H1 (cell line): ENCODE measurements around the gene S100A14. TPM values are rescaled to one million over a fixed set of nuclear protein-coding genes. Genes with fewer than 3 reads are reported as not detected.

ENCODE experiments used
- CTCF ChIA-PET: fragments of 300-600 bp; sonication (Branson Sonifier 250); formaldehyde crosslinking; loops from one replicate; lab custom pipeline; 2021; ENCODE audit not compliant: partially characterized antibody; lab: Charles Lee
- POLR2A ChIA-PET: fragments of 300-600 bp; sonication (Branson Sonifier 250); formaldehyde crosslinking; loops from one replicate; lab custom pipeline; 2021; ENCODE audit warnings: inconsistent platforms; ENCODE audit not compliant: partially characterized antibody; lab: Charles Lee
- DNase-seq, 2 experiments: peaks; one replicate each; pipeline versions ENCODE4 v3.0.0 to v3.0.0-alpha.2; 2010 to 2022; ENCODE audit warnings: low spot score in 2 of 2, low read depth in 1 of 2, mixed read lengths in 1 of 2
- FAIRE-seq: peaks from 2 replicates; lab custom pipeline; 2011; peaks lifted over from hg19 to GRCh38; lab: Jason Lieb, UNC
- H2AFZ ChIP-seq: 2 replicates; pipeline ENCODE4 v1.8.1; 2012; ENCODE audit warnings: low read length, inconsistent platforms
- H2AK5ac ChIP-seq: 2 replicates; pipeline ENCODE4 v1.6.1; 2013; ENCODE audit warnings: low read depth, low read length
- H2BK120ac ChIP-seq: replicated peaks from 2 replicates; pipeline ENCODE3; 2013; ENCODE audit warnings: low read depth, low read length, inconsistent platforms
- H2BK12ac ChIP-seq: 2 replicates; pipeline ENCODE4 v1.6.1; 2013; ENCODE audit warnings: low read depth, low read length
- H2BK15ac ChIP-seq: 2 replicates; pipeline ENCODE4 v1.6.1; 2013; ENCODE audit warnings: low read length
- H2BK20ac ChIP-seq: 2 replicates; pipeline ENCODE4 v1.6.1; 2013; ENCODE audit warnings: low read length
- H2BK5ac ChIP-seq: 2 replicates; pipeline ENCODE4 v1.6.1; 2013; ENCODE audit warnings: low read depth, low read length
- H3K14ac ChIP-seq: 2 replicates; pipeline ENCODE4 v1.6.1; 2013; ENCODE audit warnings: inconsistent platforms; ENCODE audit not compliant: insufficient read length
- H3K18ac ChIP-seq: 2 replicates; pipeline ENCODE4 v1.6.1; 2013; ENCODE audit warnings: low read length; ENCODE audit errors: extremely low read depth
- H3K23ac ChIP-seq: 2 replicates; pipeline ENCODE4 v1.6.1; 2013; ENCODE audit warnings: inconsistent platforms; ENCODE audit not compliant: insufficient read length
- H3K23me2 ChIP-seq: 2 replicates; pipeline ENCODE4 v1.6.1; 2013; ENCODE audit warnings: low read depth, low read length
- H3K27ac ChIP-seq: 2 replicates; pipeline ENCODE4 v1.6.1; 2011; ENCODE audit warnings: low read depth, low read length, inconsistent platforms
- H3K27me3 ChIP-seq, 4 experiments: replicated peaks in 1 of 4; 1 replicate in 1 of 4; 2 replicates in 3 of 4; pipeline versions ENCODE4 v1.6.1 to v1.8.1; 2011 to 2013; ENCODE audit warnings: low read length in 3 of 4, mild to moderate bottlenecking in 3 of 4, inconsistent platforms in 2 of 4, mixed read lengths in 2 of 4, moderate library complexity in 1 of 4; ENCODE audit not compliant: control insufficient read depth in 3 of 4, insufficient read depth in 3 of 4; ENCODE audit errors: extremely low read depth in 1 of 4
- H3K36me3 ChIP-seq, 4 experiments: 2 replicates each; pipeline versions ENCODE4 v1.6.1 to v1.8.1; 2011 to 2013; ENCODE audit warnings: mild to moderate bottlenecking in 4 of 4, low read length in 3 of 4, moderate library complexity in 2 of 4, control low read depth in 1 of 4, inconsistent platforms in 1 of 4; ENCODE audit not compliant: insufficient read depth in 4 of 4, control insufficient read depth in 2 of 4
- H3K4ac ChIP-seq: replicated peaks from 2 replicates; pipeline ENCODE3; 2013; ENCODE audit warnings: low read length, low read depth, mixed read lengths, inconsistent platforms; ENCODE audit not compliant: insufficient read length
- H3K4me1 ChIP-seq, 4 experiments: replicated peaks in 1 of 4; 1 replicate in 1 of 4; 2 replicates in 3 of 4; pipeline versions ENCODE4 v1.6.1 to v1.8.1; 2011 to 2013; ENCODE audit warnings: low read length in 3 of 4, inconsistent platforms in 2 of 4, mixed read lengths in 1 of 4; ENCODE audit not compliant: insufficient read depth in 4 of 4, control insufficient read depth in 3 of 4
- H3K4me2 ChIP-seq, 2 experiments: 2 replicates each; pipeline versions ENCODE4 v1.6.1 to v1.8.1; 2011 to 2013; ENCODE audit warnings: low read depth in 2 of 2, low read length in 2 of 2, control low read depth in 1 of 2, inconsistent platforms in 1 of 2, mild to moderate bottlenecking in 1 of 2; ENCODE audit not compliant: insufficient read depth in 1 of 2
- H3K4me3 ChIP-seq, 4 experiments: fragments of 200-600, 300-600 bp in 1 of 4; sonication (generic), shearing (Covaris generic), sonication (Bioruptor Twin) in 1 of 4; 2 replicates each; pipeline versions ENCODE4 v1.5.1 to v1.8.1; 2011 to 2016; ENCODE audit warnings: low read length in 4 of 4, low read depth in 3 of 4, control low read depth in 2 of 4, inconsistent platforms in 2 of 4, mild to moderate bottlenecking in 2 of 4, mixed read lengths in 1 of 4, moderate library complexity in 1 of 4; ENCODE audit not compliant: insufficient read depth in 2 of 4; ENCODE audit errors: extremely low read depth in 1 of 4
- H3K56ac ChIP-seq: replicated peaks from 2 replicates; pipeline ENCODE3; 2013; ENCODE audit warnings: low read depth, mild to moderate bottlenecking, mixed read lengths, low read length, inconsistent platforms; ENCODE audit not compliant: insufficient read length
- H3K79me1 ChIP-seq: 2 replicates; pipeline ENCODE4 v1.6.1; 2013; ENCODE audit warnings: low read depth, low read length, control low read depth
- H3K79me2 ChIP-seq, 2 experiments: 2 replicates each; pipeline versions ENCODE4 v1.6.1 to v1.8.1; 2012 to 2013; ENCODE audit warnings: low read length in 2 of 2, mild to moderate bottlenecking in 2 of 2, inconsistent platforms in 1 of 2; ENCODE audit not compliant: insufficient read depth in 2 of 2, control insufficient read depth in 1 of 2
- H3K9ac ChIP-seq, 4 experiments: replicated peaks in 1 of 4; 1 replicate in 1 of 4; 2 replicates in 3 of 4; pipeline versions ENCODE4 v1.6.1 to v1.8.1; 2011 to 2013; ENCODE audit warnings: low read depth in 3 of 4, low read length in 3 of 4, control low read depth in 2 of 4, mild to moderate bottlenecking in 2 of 4, moderate library complexity in 2 of 4, inconsistent platforms in 1 of 4; ENCODE audit errors: extremely low read depth in 1 of 4
- H3K9me3 ChIP-seq, 2 experiments: 2 replicates each; pipeline versions ENCODE4 v1.6.1 to v1.8.1; 2012 to 2013; ENCODE audit warnings: mild to moderate bottlenecking in 2 of 2, moderate library complexity in 2 of 2, control low read depth in 1 of 2, inconsistent platforms in 1 of 2, low read depth in 1 of 2, low read length in 1 of 2, mixed read lengths in 1 of 2; ENCODE audit not compliant: insufficient read depth in 2 of 2
- H4K20me1 ChIP-seq, 2 experiments: replicated peaks in 1 of 2; 2 replicates each; pipeline versions ENCODE3 to v1.8.1; 2011 to 2013; ENCODE audit warnings: inconsistent platforms in 2 of 2, low read length in 2 of 2, mild to moderate bottlenecking in 1 of 2; ENCODE audit not compliant: insufficient read depth in 2 of 2, control insufficient read depth in 1 of 2
- H4K5ac ChIP-seq: 2 replicates; pipeline ENCODE4 v1.6.1; 2013; ENCODE audit warnings: low read length, low read depth, mixed read lengths, inconsistent platforms; ENCODE audit not compliant: insufficient read length
- H4K8ac ChIP-seq: 2 replicates; pipeline ENCODE4 v1.8.0; 2013; ENCODE audit warnings: mild to moderate bottlenecking, moderate library complexity, low read length, inconsistent platforms; ENCODE audit not compliant: insufficient read depth; ENCODE audit errors: extremely low read depth
- H4K91ac ChIP-seq: replicated peaks from 2 replicates; pipeline ENCODE3; 2013; ENCODE audit warnings: low read length, mixed read lengths, inconsistent platforms; ENCODE audit not compliant: insufficient read length
- ASH2L ChIP-seq: fragments of 200-600, 300-600 bp; sonication (generic); IDR thresholded peaks from one replicate; pipeline ENCODE4 v1.7.1; 2017; ENCODE audit warnings: low read length
- BACH1 ChIP-seq: IDR thresholded peaks from 2 replicates; pipeline ENCODE4 v1.6.1; 2012; ENCODE audit warnings: low read length, improper control_type of control experiment
- BCL11A ChIP-seq, 2 experiments: IDR thresholded peaks; one replicate each; pipeline ENCODE4 v1.6.1; 2011; ENCODE audit warnings: low read depth in 2 of 2, low read length in 2 of 2, mild to moderate bottlenecking in 2 of 2
- BRCA1 ChIP-seq: IDR thresholded peaks from 2 replicates; pipeline ENCODE4 v1.6.1; 2012; ENCODE audit warnings: low read depth, low read length, improper control_type of control experiment
- CBX8 ChIP-seq: fragments of 300-800, 300-1000 bp; sonication (generic); IDR thresholded peaks from 2 replicates; pipeline ENCODE4 v1.7.1; 2016; ENCODE audit warnings: low read depth, low read length, borderline replicate concordance
- EGR1 ChIP-seq: IDR thresholded peaks from 2 replicates; pipeline ENCODE4 v1.6.1; 2011; ENCODE audit warnings: low read depth, low read length, borderline replicate concordance
- JUN ChIP-seq: IDR thresholded peaks from 2 replicates; pipeline ENCODE4 v1.6.1; 2011; ENCODE audit warnings: low read depth, mild to moderate bottlenecking, improper control_type of control experiment, low read length
- MAX ChIP-seq: IDR thresholded peaks from 2 replicates; pipeline ENCODE4 v1.6.1; 2012; ENCODE audit warnings: inconsistent platforms
- NANOG ChIP-seq: IDR thresholded peaks from 2 replicates; pipeline ENCODE4 v1.6.1; 2011; ENCODE audit warnings: low read length, low read depth, mild to moderate bottlenecking, inconsistent platforms; ENCODE audit not compliant: insufficient read depth, poor library complexity, severe bottlenecking
- TBP ChIP-seq: IDR thresholded peaks from 2 replicates; pipeline ENCODE4 v1.6.1; 2011; ENCODE audit warnings: low read depth, low read length, improper control_type of control experiment
- WGBS, 2 experiments: shearing (Covaris generic) in 1 of 2; methylation state at CpG; one replicate each; pipeline versions ENCODE4 v1.1.6 to v1.1.7; 2013 to 2015; ENCODE audit warnings: low lambda C conversion rate in 2 of 2, mixed read lengths in 2 of 2, inconsistent platforms in 1 of 2, low coverage in 1 of 2, missing lambda C conversion rate in 1 of 2; ENCODE audit not compliant: insufficient replicate concordance in 2 of 2, insufficient coverage in 1 of 2, insufficient read length in 1 of 2; ENCODE audit errors: extremely low coverage in 1 of 2, missing lambda C conversion rate in 1 of 2; 5-methylcytosine and 5-hydroxymethylcytosine counted together
- polyA plus RNA-seq, 7 experiments: library from polyadenylated mRNA; depleted of rRNA in 3 of 7; stranded (reverse) in 5 of 7; unstranded in 2 of 7; fragments of >200 nt in 5 of 7; fragments of 200-250 nt in 2 of 7; gene quantifications; 1 replicate in 5 of 7; 2 replicates in 1 of 7; 4 replicates in 1 of 7; pipeline versions ENCODE4 v1.2.1 to v1.2.3, GENCODE V29; 2011 to 2013; ENCODE audit warnings: missing spikeins in 2 of 7, mixed read lengths in 2 of 7
- total RNA-seq: library from RNA; stranded (reverse); fragmentation: NEBNext Ultra II Directional; extraction: Animal tissue kit (Norgen Biotek cat#: 25700); gene quantifications from 2 replicates; pipeline ENCODE4 v1.2.1, GENCODE V29; 2021
- TF ChIP-seq, protein P1 (sequence below), 3 experiments: IDR thresholded peaks; 1 replicate in 2 of 3; 2 replicates in 1 of 3; pipeline versions ENCODE4 v1.5.1 to v1.6.1; 2011; ENCODE audit warnings: low read length in 3 of 3, mild to moderate bottlenecking in 3 of 3, inconsistent platforms in 2 of 3, low read depth in 1 of 3, moderate library complexity in 1 of 3; ENCODE audit not compliant: insufficient read depth in 1 of 3; ENCODE audit errors: control extremely low read depth in 1 of 3

S100A14 gene
- total and polyA plus RNA-seq, 2 of the 8 experiments (the other 6 are each of a cell fraction or from before 2014, with no cell fraction given): 1.4 to 5.3 TPM

DNA sequence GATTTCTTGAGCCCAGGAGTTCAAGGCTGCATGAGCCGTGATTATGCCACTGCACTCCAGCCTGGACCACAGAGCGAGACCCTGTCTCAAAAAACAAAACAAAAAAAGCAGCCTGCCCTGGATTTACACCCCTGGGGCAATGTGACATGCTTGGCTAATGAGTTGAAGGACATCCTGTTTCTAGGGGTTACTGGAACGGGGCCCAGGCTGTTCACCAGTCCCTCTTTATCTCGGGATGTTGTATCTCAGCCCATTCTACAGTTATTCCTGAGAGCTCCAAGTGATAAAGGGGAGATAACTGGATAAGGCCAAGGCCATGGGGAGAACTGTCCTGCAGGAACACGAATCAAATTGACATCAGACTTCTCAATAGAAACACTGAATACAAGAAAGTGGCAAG is 28.8 kb downstream of the S100A14 start:
- Histone ChIP-seq H3K27ac (no peak overlapping the region), H2AK5ac (no peak overlapping the region), H3K79me1 (no peaks in the 10 kb centered on the region), H3K23ac (no peak overlapping the region), H4K20me1 (no peaks in the 10 kb centered on the region), H4K5ac (no peak overlapping the region), H3K27me3 (no peaks in the 10 kb centered on the region), H3K4ac (no peak overlapping the region), H2BK20ac (no peak overlapping the region), H3K4me2 (no peak overlapping the region), H4K8ac (no peak overlapping the region), H3K18ac (no peak overlapping the region), H2BK5ac (no peak overlapping the region), H2BK120ac (no peak overlapping the region), H3K9me3 (no peaks in the 10 kb centered on the region; a peak in 1 of 4 replicates), H3K9ac (no peak overlapping the region), H2BK12ac (no peak overlapping the region), H2BK15ac (no peak overlapping the region), H4K91ac (no peak overlapping the region), H3K79me2 (no peaks in the 10 kb centered on the region), H3K23me2 (no peaks in the 10 kb centered on the region), H3K4me1 (no peaks in the 10 kb centered on the region), H3K56ac (no peak overlapping the region), H3K36me3 (no peaks in the 10 kb centered on the region), H3K14ac (no peak overlapping the region), H2AFZ (no peak overlapping the region), H3K4me3 (no peak overlapping the region)
- ChIA-PET CTCF (interaction anchor here (2.0 kb wide), 1 partner anchor 40 kb away, joined by 6 read pairs; the partner anchor contains the start of gene S100A13), POLR2A (interaction anchor here (0.8 to 2.7 kb wide), 2 partner anchors 15 to 40 kb away, joined by 3 to 10 read pairs; partner anchors contain the start of gene S100A13)
- 87% methylated on average over 5 of the region's 5 CpGs; no CpG with 5 or more reads in 1 of the 2 experiments for WGBS, 2 experiments
- FAIRE-seq (no peak), DNase-seq (no peak)
- TF ChIP-seq MAX: no peak
- no peak for TF ChIP-seq BRCA1
- no peak for TF ChIP-seq TBP
- TF ChIP-seq BACH1: no peak
- TF ChIP-seq BCL11A (IDR thresholded peaks at IDR 0.05; ENCODE audit: low read depth in 2 of 2, low read length in 2 of 2): no peak
- TF ChIP-seq, protein P1, sequence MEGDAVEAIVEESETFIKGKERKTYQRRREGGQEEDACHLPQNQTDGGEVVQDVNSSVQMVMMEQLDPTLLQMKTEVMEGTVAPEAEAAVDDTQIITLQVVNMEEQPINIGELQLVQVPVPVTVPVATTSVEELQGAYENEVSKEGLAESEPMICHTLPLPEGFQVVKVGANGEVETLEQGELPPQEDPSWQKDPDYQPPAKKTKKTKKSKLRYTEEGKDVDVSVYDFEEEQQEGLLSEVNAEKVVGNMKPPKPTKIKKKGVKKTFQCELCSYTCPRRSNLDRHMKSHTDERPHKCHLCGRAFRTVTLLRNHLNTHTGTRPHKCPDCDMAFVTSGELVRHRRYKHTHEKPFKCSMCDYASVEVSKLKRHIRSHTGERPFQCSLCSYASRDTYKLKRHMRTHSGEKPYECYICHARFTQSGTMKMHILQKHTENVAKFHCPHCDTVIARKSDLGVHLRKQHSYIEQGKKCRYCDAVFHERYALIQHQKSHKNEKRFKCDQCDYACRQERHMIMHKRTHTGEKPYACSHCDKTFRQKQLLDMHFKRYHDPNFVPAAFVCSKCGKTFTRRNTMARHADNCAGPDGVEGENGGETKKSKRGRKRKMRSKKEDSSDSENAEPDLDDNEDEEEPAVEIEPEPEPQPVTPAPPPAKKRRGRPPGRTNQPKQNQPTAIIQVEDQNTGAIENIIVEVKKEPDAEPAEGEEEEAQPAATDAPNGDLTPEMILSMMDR (IDR thresholded peaks at IDR 0.05; ENCODE audit: control extremely low read depth in 1 of 3, insufficient read depth in 1 of 3, low read depth in 1 of 3, low read length in 3 of 3): no peak
- TF ChIP-seq ASH2L: no peak
- TF ChIP-seq JUN: no peak
- TF ChIP-seq NANOG: no peak
- TF ChIP-seq EGR1: no peak
- no peak for TF ChIP-seq CBX8
